Epidermal melanocyte (primary cell): ENCODE data around the gene THAP7.
"Not testable (repeated sequence)": the region's sequence is repeated elsewhere in the genome, so short reads cannot be mapped to it uniquely, and the experiment has no call there.

Experiments used
- DNase-seq: peaks from one replicate; pipeline ENCODE4 v3.0.0; 2011; ENCODE audit warnings: low spot score; ENCODE audit not compliant: insufficient read length

THAP7 gene, protein sequence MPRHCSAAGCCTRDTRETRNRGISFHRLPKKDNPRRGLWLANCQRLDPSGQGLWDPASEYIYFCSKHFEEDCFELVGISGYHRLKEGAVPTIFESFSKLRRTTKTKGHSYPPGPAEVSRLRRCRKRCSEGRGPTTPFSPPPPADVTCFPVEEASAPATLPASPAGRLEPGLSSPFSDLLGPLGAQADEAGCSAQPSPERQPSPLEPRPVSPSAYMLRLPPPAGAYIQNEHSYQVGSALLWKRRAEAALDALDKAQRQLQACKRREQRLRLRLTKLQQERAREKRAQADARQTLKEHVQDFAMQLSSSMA

DNA sequence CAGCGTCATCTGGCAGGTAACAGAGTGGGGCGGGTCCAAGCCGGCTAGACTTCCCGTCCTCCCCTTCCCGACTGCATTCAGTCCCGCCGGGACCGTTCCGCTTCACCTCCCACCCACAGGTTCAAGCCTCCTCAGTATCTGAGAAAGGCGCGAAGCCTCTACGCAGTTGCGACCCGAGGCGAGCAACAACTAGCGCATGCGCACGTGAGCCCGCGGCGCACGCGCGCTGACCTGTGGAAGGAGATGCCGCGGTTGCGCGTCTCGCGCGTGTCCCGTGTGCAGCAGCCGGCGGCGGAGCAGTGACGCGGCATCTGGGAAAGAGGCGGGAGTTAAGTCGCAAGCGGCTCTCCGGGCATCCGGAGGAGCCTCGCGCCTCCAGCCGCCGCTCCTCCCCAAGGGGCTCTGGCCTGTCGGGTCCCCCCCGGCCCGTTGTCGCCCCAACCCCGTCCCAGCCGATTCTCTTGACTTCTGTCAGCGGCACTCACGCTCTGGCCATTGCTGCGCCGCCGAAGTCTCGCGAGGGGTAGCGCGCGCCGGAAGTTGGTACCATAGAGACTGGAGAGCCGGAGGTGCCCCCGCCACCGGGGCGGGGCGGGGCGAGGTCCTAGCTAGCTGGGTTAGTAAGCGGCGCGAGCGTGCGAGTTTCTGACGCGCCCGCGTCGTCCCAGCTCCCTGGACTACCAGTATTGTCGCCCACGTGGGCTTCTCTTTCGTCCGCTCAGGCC, at the start of gene THAP7:
Gene THAP7 (minus strand): TSS at position 518 of the 725 bp plus-strand sequence. CDS start 207 bp downstream, at position 311.
- DNase-seq: peak; percentile 79

GRCh38 chr22:21051145-21051830, 49.4 kb upstream of the THAP7 start:
- peak; percentile 7 for DNase-seq

DNA sequence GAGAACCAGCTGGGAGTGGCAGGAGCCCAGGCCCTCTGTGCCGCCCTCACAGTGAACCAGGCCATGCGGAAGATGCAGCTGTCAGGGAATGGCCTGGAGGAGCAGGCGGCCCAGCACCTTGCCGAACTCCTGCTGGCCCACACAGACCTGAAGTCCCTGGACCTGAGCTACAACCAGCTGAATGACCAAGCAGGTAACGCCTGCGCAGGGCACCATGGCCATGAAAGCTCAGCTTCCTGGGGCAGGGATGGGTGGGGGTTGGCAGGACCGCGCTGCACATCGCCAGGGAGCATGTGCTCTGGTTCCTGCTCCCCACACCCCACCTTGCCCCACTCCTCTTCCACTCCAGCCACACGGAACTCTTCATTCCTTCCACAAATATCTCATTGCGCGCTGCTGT, 47.0 kb upstream of the THAP7 start:
- DNase-seq: not testable (repeated sequence)

DNA sequence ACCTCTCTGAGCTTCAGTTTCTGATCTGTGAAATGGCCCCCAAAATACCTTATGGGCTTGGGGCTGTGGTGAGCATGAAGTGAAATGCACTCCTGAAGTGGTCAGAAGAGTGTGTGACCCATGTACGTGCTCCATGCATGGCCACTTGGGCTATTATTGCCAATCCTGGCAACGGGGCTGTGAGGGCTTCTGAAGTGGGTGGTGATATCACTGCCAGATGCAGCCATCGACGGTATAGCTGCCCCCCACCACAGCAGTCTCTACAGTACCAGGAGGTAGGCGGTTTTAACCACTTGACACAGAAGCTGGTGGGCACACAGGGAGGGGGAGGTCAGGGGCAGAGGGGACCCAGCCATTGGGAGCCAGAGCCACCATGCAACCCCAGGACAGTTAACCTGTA, 46.5 kb upstream of the THAP7 start:
- DNase-seq: not testable (repeated sequence)

GRCh38 chr22:21047730-21048129, 45.8 kb upstream of the THAP7 start:
- DNase-seq: no peak

DNA sequence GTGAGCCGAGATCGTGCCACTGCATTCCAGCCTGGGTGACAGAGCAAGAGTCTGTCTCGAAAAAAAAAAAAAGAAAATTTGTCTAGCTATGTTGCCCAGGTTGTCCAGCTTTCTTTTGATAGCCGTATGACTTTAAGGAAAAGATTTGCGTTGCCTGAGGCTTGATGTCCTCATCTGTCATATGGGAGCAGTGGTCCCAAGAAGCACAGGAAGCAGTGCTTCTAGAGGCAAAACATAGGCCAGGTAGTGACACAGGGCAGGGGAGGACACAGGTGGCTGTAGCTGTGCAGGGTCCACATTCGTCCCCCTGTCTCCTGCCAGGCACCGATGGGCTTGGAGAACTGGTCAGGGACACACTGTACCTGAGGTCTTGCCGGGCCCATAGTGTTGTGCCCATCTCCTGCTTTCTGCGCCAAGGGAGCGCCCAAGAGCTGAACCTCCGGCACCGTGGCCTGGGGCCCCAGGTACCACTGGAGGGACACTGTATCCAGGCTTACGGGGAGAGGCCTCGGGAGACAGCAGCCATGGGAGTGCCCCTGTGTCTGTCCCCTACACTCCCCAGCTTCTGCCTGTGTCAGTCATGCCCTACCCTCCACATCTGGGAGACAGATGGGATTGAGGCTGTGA, 45.2 kb upstream of the THAP7 start:
- DNase-seq: peak; percentile 4

GRCh38 chr22:21045585-21046294, 43.8 kb upstream of the THAP7 start, which contains the start of gene LRRC74B:
Gene LRRC74B, plus strand, starts transcription at chr22:21045946. Its CDS starts 41 bp downstream, at chr22:21045987.
- peak; percentile 96 for DNase-seq

- peak; percentile 17 for DNase-seq
These were observed 43.1 kb upstream of the THAP7 start for GRCh38 chr22:21044931-21045584.

GRCh38 chr22:21043860-21044535, 42.1 kb upstream of the THAP7 start:
- DNase-seq: peak; percentile 5

DNA sequence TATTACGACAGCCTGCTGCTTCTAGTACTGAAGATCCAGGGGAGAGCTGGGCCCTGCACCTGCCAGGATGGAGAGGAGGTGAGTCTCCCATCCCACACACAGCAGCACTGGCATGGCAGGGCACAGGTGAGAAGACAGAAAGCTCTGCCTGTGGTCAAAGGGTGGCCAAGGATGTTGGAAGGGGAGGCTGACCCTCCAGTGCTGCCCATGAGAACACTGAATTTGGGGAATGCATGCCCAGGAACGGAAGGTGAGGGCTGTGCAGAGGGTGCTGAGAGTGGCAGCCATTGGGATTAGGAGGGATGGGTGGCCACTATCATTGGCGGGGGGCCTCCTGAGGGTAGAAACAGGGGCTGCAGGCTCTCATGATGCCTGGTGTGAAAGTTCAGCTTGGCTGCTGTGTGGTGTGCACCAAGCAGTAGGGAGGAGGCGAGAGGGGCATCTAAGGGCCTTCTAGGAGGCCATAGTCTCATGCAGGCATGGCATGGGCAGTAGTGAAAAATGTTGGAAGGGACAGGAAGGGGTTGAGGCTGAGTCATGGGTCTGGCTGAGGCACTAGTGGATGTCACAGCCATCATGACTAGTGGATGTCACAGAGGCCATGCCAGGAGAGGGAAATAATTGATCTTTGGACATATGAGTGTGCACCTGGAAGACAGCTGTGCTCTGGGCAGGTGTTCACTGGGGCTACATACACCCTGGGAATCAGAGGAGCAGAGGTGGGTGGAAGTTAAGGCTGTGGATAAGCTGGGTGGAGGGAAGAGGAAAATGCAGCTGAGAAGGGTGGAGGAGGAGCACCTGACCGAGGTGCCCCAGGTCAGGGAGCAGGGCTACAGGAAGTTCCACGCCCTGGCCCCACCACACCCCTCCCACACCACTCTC, 41.3 kb upstream of the THAP7 start:
- peak; percentile 4 for DNase-seq

DNA sequence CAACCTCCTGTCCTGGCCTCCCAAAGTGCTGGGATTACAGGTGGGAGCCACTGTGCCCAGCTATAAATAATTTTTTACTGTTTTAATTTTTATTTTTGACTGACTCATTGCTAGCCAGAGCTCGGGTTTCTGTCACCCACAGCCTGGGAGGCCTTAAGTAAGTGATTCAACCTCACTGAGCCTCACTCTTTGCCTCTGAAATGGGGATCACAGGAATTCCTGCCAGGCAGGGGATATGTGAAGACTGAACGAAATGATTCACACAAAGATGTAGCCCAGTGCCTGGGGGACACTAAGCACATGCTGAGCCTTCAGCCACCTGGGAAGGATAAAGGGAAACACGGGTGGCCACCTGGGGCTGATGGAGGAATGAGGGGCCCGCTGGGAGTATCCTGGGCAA, 40.0 kb upstream of the THAP7 start:
- DNase-seq: no peak

DNA sequence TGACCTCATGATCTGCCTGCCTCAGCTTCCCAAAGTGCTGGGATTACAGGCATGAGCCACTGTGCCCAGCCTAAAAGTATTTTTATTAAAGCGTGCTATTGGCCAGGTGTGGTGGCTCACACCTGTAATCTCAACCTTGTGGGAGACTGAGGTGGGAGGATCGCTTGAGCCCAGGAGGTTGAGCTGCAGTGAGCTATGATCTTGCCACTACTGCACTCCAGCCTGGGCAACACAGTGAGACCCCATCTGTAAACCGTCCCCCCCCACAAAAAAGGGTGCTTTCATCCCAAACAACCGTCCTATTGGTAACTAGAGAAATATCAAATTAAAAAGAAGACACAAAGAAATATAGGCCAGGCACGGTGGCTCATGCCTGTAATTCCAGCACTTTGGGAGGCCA, 37.2 kb upstream of the THAP7 start:
- not testable (repeated sequence) for DNase-seq

DNA sequence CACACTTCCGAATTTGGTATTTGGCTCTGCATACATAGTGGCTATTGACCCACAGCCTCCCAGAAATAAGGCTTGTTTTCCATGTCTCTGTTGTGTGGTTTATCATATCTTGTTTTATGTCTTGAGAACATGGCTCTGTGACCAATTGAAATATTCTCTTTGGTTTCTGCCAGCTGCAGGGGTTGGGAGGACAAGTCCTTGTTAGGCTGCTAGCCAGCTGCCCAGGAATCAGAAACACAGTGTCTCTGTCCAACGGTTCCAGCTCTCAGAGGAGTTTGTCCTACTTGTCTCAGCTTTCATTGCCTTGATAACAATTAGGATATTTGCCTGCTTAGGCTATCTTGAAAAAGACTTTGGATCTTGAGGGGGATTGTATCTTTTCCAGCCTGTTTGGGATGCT, 36.5 kb upstream of the THAP7 start:
- peak; percentile 55 for DNase-seq

DNA sequence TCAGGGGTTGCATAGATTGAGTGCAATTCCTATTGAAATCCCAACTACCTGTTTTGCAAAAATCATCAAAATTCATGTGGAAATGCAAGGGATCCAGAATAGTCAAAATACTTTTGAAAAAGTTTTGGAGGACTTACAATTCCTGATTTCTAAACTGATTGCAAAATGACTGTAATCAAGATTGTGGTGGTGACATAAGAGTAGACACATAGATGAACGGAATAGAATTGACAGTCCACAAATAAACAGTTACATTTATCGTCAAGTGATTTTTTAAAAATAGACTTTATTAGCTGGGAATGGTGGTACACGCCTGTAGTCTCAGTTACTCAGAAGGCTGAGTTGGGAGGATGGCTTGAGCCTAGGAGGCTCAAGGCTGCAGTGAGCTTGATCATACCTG, 33.1 kb upstream of the THAP7 start:
- DNase-seq: no peak

GRCh38 chr22:21033895-21034294, 32.0 kb upstream of the THAP7 start:
- no peak for DNase-seq

GRCh38 chr22:21032868-21033688, 31.2 kb upstream of the THAP7 start:
- peak; percentile 66 for DNase-seq

- peak; percentile 31 for DNase-seq
These were observed 30.3 kb upstream of the THAP7 start, which contains the start of gene SLC7A4 for GRCh38 chr22:21032037-21032867. Gene SLC7A4, minus strand, starts transcription at chr22:21032561. Its CDS starts 749 bp downstream, at chr22:21031812.
